Measurements from ENCODE around the gene CIAPIN1. TPM values are rescaled to one million over a fixed set of nuclear protein-coding genes. Genes with fewer than 3 reads are reported as not detected.
"Not testable (repeated sequence)": the region's sequence is repeated elsewhere in the genome, so short reads cannot be mapped to it uniquely, and the experiment has no call there.

CIAPIN1 gene
- total RNA-seq, 1 donor from 2014 or later: 92.1 TPM

- DNase-seq: not testable (repeated sequence)
Observed at GRCh38 chr16:57439947-57440346, 7.2 kb downstream of the CIAPIN1 start.

DNA sequence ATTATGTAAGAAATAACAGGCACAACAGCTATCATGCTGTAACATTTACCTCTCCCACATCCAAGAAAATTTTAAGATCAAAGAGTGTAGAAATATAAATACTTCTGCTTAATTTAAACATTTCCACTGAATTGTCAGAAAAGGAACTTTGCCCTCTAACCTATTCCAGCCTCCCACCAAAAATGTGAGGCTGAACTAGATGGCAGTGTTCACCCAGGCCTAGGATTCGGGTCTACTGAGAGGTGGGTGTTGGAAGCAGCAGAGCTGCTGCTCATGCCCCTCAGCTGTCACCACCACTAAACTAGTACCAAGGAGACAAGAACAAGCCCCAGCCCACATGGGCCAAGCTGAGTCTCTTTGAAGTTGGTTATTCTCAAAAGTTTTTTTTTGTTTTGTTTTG, 11.3 kb downstream of the CIAPIN1 start:
- DNase-seq: no peak

DNA sequence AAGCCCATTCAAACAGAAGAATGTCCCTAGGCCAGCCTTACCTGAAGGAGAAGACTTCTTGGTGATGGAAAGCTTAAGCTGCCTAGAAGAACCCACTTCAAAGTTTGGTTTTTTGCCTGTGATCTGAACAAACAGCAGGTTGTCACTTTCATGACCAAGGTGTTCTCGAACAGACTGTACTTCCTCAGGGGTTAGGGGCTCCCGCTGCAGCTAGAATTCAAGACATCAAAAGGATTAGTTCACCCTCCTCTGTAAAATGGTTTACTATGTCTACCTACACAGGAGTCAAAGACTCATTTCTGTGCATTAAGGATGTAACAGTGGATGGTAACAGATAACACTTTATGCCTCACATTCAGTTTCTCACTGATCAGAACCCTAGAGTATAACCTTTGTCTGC, 13.2 kb downstream of the CIAPIN1 start:
- DNase-seq: no peak

DNA sequence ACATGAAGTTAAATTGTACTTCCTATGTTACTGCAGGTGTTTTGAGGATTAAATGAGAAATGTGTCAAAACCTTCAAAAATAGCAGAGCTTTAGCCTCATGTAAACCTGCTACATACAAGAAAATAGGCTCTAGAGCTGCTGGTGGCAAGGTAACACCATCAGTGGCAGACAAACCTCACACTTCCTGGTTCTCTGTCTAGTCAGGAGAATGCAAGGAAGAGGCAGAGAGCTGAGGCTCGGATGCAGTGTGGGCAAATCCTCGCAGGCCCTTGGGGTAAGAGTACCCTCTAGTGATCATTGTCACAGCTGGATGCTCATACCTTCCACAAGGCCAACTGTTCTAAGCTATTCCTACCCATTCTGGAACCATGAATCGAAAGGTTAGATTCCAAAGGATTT, 14.2 kb downstream of the CIAPIN1 start:
- DNase-seq: no peak

- DNase-seq: no peak
Observed at GRCh38 chr16:57432505-57432904, 14.7 kb downstream of the CIAPIN1 start.

GRCh38 chr16:57430955-57431354, 16.2 kb downstream of the CIAPIN1 start:
- no peak for DNase-seq

GRCh38 chr16:57427824-57428223, 19.4 kb downstream of the CIAPIN1 start:
- no peak for DNase-seq

GRCh38 chr16:57427307-57427706, 19.9 kb downstream of the CIAPIN1 start:
- no peak for DNase-seq

GRCh38 chr16:57426356-57426755, 20.8 kb downstream of the CIAPIN1 start:
- DNase-seq: no peak

GRCh38 chr16:57424583-57424982, 22.6 kb downstream of the CIAPIN1 start:
- no peak for DNase-seq

DNA sequence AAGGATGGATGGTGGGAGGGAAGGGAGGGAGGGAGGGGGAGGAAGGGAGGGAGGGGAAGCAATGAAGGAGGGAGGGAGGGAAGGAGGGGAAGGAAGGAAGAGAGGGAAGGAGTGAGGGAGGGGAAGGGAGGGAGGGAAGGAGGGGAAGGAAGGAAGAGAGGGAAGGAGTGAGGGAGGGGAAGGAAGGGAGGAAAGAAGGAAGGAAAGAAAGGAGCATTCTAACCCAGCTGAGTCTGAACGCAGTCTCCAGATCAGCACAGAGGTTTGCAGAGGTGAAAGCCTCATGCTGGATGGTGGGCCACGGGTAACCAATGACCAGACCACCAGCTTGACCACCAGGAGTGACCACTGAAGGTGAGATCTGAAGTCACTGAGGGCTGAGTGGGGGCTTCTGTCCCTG, 24.0 kb downstream of the CIAPIN1 start:
- DNase-seq: no peak

DNA sequence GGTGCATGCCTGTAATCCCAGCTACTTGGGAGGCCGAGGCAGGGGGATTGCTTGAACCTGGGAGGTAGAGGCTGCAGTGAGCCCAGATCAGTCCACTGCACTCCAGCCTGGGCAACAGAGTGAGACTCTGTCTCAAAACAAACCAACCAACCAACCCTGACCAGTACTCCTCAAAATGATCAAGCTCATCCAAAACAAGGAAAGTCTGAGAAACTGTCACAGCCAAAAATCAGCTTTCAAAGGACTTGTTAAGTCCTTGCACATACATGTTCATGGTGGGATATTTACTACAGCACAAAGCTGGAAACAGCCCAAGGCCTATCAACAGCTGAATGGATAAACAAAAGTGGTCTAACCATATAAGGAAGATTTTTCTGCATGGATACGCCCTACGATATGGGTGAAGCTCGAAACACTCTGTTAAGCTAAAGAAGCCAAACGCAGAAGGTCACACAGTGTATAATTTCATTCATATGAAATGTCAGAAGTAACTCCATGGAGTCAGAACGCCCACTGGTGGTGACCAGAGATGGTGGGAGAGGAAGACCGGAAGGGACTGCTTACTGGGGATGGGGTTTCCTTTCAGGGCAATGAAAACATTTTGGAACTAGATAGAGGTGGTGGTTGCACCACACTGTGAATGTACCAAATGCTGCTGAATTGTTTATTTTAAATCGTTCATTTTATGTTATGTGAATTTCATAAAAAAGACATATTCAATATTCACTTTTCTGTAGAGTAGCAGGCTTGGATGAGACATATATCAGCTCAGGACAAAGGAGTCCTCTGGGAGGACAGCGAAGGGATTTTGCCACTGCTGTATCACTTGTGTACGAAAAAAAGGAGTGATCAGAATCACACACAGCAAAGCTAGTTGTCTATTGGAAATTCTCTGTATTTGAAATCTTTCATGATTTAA, 24.9 kb downstream of the CIAPIN1 start:
- DNase-seq: peak; percentile 78

DNA sequence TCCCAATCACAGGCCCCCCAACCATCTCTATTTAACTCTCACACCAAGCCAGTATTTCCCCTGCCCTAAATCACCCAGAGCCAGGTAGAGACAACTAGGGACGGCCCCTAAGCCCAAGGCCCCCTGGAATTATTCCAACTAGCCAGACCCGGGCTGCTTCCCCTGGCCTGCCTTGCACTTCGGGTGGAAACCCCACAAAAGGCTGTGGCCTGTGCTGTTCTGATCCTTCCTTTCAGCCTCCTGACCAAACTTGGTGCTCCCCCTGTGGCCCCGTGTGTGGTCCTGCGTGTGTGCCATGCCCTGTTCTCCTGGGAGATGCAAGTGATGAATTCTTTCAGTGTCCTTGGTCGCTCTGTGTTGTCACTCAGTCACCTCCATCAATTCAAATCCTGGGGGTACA, 27.7 kb downstream of the CIAPIN1 start:
- no peak for DNase-seq

GRCh38 chr16:57416084-57416483, 31.1 kb downstream of the CIAPIN1 start:
- no peak for DNase-seq

GRCh38 chr16:57413733-57414132, 33.5 kb downstream of the CIAPIN1 start:
- no peak for DNase-seq

DNA sequence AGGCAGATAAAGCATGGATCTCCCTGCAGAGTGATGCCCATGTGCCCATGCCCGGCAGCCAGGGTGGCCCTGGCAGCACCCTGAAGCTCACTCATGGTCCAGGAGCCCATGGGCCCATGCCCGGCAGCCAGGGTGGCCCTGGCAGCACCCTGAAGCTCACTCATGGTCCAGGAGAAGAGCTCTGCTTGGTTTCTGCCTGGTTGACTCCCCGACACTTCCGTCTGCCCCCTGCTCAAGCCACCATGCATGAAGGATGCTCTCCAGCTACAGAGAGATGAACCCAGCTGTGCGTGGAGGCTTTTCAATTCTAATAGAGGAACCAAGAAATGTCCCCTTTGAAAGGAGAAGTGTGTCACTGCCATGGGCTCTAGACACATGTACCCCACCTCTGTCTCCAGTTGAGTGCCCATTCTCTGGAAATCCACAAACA, 33.9 kb downstream of the CIAPIN1 start:
- DNase-seq: no peak

- DNase-seq: no peak
Observed at GRCh38 chr16:57412584-57412983, 34.6 kb downstream of the CIAPIN1 start.

- no peak for DNase-seq
Observed at GRCh38 chr16:57411362-57411976, 35.7 kb downstream of the CIAPIN1 start.

GRCh38 chr16:57409870-57410587, 37.2 kb downstream of the CIAPIN1 start:
- no peak for DNase-seq

DNA sequence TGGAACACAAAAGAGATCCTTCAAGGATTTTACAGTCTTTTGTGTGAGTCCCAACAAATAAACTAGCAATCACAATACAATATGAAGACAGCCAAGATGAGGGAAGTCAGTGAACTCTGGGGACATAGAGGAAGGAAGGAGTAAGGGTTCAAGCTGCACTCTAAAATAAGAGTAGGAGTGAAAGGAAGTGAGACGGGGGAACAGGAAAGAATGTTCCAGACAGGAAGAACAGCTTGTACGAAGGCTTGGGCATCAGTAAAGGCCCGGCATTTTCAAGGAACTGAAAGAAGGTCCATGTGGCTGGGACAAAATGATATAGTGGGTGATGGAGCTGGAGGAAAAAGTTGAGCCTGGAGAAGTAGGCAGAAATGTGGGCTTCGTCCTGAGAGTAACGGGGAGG, 38.1 kb downstream of the CIAPIN1 start:
- peak; percentile 51 for DNase-seq

DNA sequence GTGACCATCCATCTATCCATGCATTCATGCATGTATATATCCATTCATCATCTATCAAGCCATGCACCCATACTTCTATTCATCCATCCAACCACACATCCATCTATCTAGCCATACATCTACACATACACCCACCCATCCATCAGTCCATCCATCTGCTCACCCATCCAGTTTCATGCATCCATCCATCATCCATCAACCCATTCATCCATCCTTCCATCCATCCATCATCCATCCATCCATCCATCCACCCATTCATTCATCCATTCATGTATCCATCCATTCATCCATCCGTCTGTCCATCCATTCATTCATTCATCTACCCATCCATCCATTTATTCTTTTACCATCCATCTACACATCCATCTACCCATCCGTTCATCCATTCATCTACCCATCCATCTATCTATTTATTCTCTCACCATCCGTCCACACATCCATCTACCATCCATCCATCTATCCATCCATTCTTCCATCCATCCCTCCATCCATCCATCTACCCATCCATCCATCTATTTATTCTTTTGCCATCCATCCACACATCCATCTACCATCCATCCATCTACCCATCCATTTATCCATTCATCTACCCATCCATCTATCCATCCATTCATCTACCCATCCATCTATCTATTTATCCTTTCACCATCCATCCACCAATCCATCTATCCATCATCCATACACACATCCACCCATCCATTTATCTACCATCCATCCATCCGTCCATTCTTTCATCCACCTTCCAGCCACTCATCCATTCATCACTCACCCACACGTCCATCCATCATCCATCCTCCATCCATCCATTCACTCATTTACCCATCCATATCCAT, 39.4 kb downstream of the CIAPIN1 start:
- no peak for DNase-seq

GRCh38 chr16:57406881-57407280, 40.3 kb downstream of the CIAPIN1 start:
- no peak for DNase-seq

GRCh38 chr16:57405097-57405496, 42.1 kb downstream of the CIAPIN1 start:
- no peak for DNase-seq
